HEK293 (cell line): Measurements from ENCODE around the gene RPL13A.

ENCODE experiments used
- ATF2 ChIP-seq: fragments of 450-650 bp; formaldehyde crosslinking; IDR thresholded peaks from 2 replicates; pipeline ENCODE4 v1.5.1; 2016; ENCODE audit warnings: missing biosample characterization, missing genetic modification characterization, low read depth
- BCL11B ChIP-seq: fragments of 450-650 bp; formaldehyde crosslinking; IDR thresholded peaks from 2 replicates; pipeline ENCODE4 v1.5.1; 2016; ENCODE audit warnings: low read depth, missing biosample characterization, missing genetic modification characterization
- EGR2 ChIP-seq: fragments of 450-650 bp; formaldehyde crosslinking; IDR thresholded peaks from 2 replicates; pipeline ENCODE4 v1.5.1; 2016; ENCODE audit warnings: low read depth, missing biosample characterization, missing genetic modification characterization
- FEZF1 ChIP-seq: fragments of 450-650 bp; formaldehyde crosslinking; IDR thresholded peaks from 2 replicates; pipeline ENCODE4 v1.5.1; 2016; ENCODE audit warnings: missing biosample characterization, missing genetic modification characterization
- IKZF3 ChIP-seq: fragments of 450-650 bp; IDR thresholded peaks from 2 replicates; pipeline ENCODE4 v1.5.0; 2018; ENCODE audit warnings: missing biosample characterization, mild to moderate bottlenecking, missing genetic modification characterization, moderate library complexity
- KLF1 ChIP-seq: fragments of 450-650 bp; formaldehyde crosslinking; IDR thresholded peaks from 2 replicates; pipeline ENCODE4 v1.5.1; 2016; ENCODE audit warnings: missing biosample characterization, missing genetic modification characterization
- KLF7 ChIP-seq: fragments of 450-650 bp; formaldehyde crosslinking; IDR thresholded peaks from 2 replicates; pipeline ENCODE4 v1.5.1; 2016; ENCODE audit warnings: missing biosample characterization, missing genetic modification characterization, borderline replicate concordance
- SCRT1 ChIP-seq: fragments of 450-650 bp; formaldehyde crosslinking; IDR thresholded peaks from 2 replicates; pipeline ENCODE4 v1.5.1; 2016; ENCODE audit warnings: missing biosample characterization, missing genetic modification characterization, borderline replicate concordance
- TCF7L2 ChIP-seq: IDR thresholded peaks from 2 replicates; pipeline ENCODE4 v1.6.1; 2011; ENCODE audit warnings: low read depth, mild to moderate bottlenecking, inconsistent platforms, low read length, moderate library complexity, borderline replicate concordance
- ZBTB11 ChIP-seq: fragments of 450-650 bp; formaldehyde crosslinking; conservative IDR thresholded peaks from 2 replicates; pipeline ENCODE4 v1.5.1; 2016; ENCODE audit warnings: low read depth, missing biosample characterization, missing genetic modification characterization
- ZFP37 ChIP-seq: fragments of 450-650 bp; formaldehyde crosslinking; IDR thresholded peaks from 2 replicates; pipeline ENCODE4 v1.5.1; 2016; ENCODE audit warnings: missing biosample characterization, missing genetic modification characterization
- ZNF112 ChIP-seq: fragments of 450-650 bp; formaldehyde crosslinking; IDR thresholded peaks from 2 replicates; pipeline ENCODE4 v1.5.0; 2017; ENCODE audit warnings: missing biosample characterization, missing genetic modification characterization
- ZNF132 ChIP-seq: fragments of 450-650 bp; formaldehyde crosslinking; IDR thresholded peaks from 2 replicates; pipeline ENCODE4 v1.5.1; 2017; ENCODE audit warnings: missing biosample characterization, missing genetic modification characterization, borderline replicate concordance
- ZNF148 ChIP-seq: fragments of 450-650 bp; formaldehyde crosslinking; IDR thresholded peaks from 2 replicates; pipeline ENCODE4 v1.5.0; 2017; ENCODE audit warnings: missing biosample characterization, missing genetic modification characterization, borderline replicate concordance
- ZNF155 ChIP-seq: fragments of 450-650 bp; formaldehyde crosslinking; IDR thresholded peaks from 2 replicates; pipeline ENCODE4 v1.5.1; 2016; ENCODE audit warnings: missing biosample characterization, missing genetic modification characterization
- ZNF239 ChIP-seq: fragments of 450-650 bp; formaldehyde crosslinking; IDR thresholded peaks from 2 replicates; pipeline ENCODE4 v1.5.1; 2016; ENCODE audit warnings: missing biosample characterization, missing genetic modification characterization
- ZNF248 ChIP-seq: fragments of 450-650 bp; formaldehyde crosslinking; IDR thresholded peaks from 2 replicates; pipeline ENCODE4 v1.5.1; 2017; ENCODE audit warnings: missing biosample characterization, missing genetic modification characterization
- ZNF354C ChIP-seq: fragments of 450-650 bp; formaldehyde crosslinking; IDR thresholded peaks from 2 replicates; pipeline ENCODE4 v1.5.1; 2016; ENCODE audit warnings: missing biosample characterization, missing genetic modification characterization, low read depth, borderline replicate concordance
- ZNF514 ChIP-seq: fragments of 450-650 bp; formaldehyde crosslinking; IDR thresholded peaks from 2 replicates; pipeline ENCODE4 v1.5.1; 2016; ENCODE audit warnings: missing biosample characterization, missing genetic modification characterization
- ZNF521 ChIP-seq: fragments of 450-650 bp; formaldehyde crosslinking; IDR thresholded peaks from 2 replicates; pipeline ENCODE4 v1.5.1; 2017; ENCODE audit warnings: missing biosample characterization, mild to moderate bottlenecking, missing genetic modification characterization
- ZNF548 ChIP-seq: fragments of 450-650 bp; formaldehyde crosslinking; IDR thresholded peaks from 2 replicates; pipeline ENCODE4 v1.5.1; 2016; ENCODE audit warnings: missing biosample characterization, missing genetic modification characterization
- ZNF558 ChIP-seq: fragments of 450-650 bp; formaldehyde crosslinking; IDR thresholded peaks from 2 replicates; pipeline ENCODE4 v1.5.1; 2016; ENCODE audit warnings: missing biosample characterization, missing genetic modification characterization
- ZNF561 ChIP-seq: fragments of 450-650 bp; IDR thresholded peaks from 2 replicates; pipeline ENCODE4 v1.5.1; 2018; ENCODE audit warnings: missing biosample characterization, missing genetic modification characterization, borderline replicate concordance
- ZNF658 ChIP-seq: fragments of 450-650 bp; formaldehyde crosslinking; IDR thresholded peaks from 2 replicates; pipeline ENCODE4; 2016; ENCODE audit warnings: missing biosample characterization, missing genetic modification characterization
- ZNF791 ChIP-seq: fragments of 450-650 bp; formaldehyde crosslinking; IDR thresholded peaks from 2 replicates; pipeline ENCODE4 v1.5.1; 2016; ENCODE audit warnings: missing biosample characterization, missing genetic modification characterization
- TF ChIP-seq, protein P1 (sequence below): fragments of 450-650 bp; formaldehyde crosslinking; IDR thresholded peaks from 2 replicates; pipeline ENCODE4 v1.5.1; 2016; ENCODE audit warnings: missing biosample characterization, missing genetic modification characterization
- TF ChIP-seq, protein P2 (sequence below): fragments of 450-650 bp; formaldehyde crosslinking; IDR thresholded peaks from 2 replicates; pipeline ENCODE4 v1.5.1; 2017; ENCODE audit warnings: missing biosample characterization, missing genetic modification characterization
- TF ChIP-seq, protein P3 (sequence below): fragments of 450-650 bp; formaldehyde crosslinking; IDR thresholded peaks from 2 replicates; pipeline ENCODE4 v1.5.1; 2016; ENCODE audit warnings: missing biosample characterization, missing genetic modification characterization

Gene RPL13A

DNA sequence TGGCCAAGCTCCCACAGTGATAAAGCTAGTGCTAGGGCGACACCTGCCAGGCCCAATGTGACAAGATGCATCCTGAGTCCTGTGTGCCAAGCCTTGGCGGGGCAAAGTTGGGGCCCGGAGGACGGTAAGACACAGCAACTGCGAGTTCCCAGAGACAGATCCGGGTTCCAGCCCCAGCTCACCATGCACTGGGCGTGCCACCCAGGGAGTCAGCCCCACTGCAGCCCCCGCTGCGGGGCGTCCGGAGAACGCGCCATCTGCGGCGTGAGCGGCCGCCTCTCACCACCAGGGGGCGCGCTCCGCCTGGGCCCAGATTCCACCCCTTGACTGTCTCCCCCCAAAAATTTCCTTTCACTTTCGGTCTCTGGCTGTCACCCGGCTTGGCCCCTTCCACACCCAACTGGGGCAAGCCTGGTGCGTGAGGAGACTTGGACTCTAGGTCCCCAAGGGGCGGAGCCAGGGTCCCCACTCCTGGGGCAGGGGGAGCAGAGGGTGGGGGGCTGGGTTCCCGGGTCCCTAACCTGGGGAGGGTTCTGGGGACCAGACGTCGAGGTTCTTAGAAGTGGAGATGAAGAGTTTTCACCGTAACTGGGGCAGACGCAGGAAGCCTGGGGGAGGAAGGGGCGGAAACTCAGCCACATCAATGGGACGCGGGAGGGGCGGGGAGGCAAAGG, 13.4 kb upstream of the RPL13A start, which contains the start of gene FLT3LG (continued):
- TF ChIP-seq ATF2 (tag by site-specific recombination) (no peak), ZNF561 (tag by site-specific recombination) (peak; percentile 79; the same call in 1 of the 2 replicates), ZFP37 (tag by site-specific recombination) (peak; percentile 69; the same call in 1 of the 2 replicates), EGR2 (tag by site-specific recombination) (no peak; the same call in 1 of the 2 replicates), FEZF1 (tag by site-specific recombination) (no peak), ZNF239 (tag by site-specific recombination) (no peak), ZNF658 (tag by site-specific recombination) (no peak), ZBTB11 (tag by site-specific recombination) (no peak), SCRT1 (tag by site-specific recombination) (no peak), ZNF148 (tag by site-specific recombination) (no peak), ZNF132 (tag by site-specific recombination) (no peak), ZNF112 (tag by site-specific recombination) (no peak), IKZF3 (no peak), ZNF155 (tag by site-specific recombination) (no peak), KLF1 (peak; percentile 78), TCF7L2 (no peak), ZNF521 (tag by site-specific recombination) (no peak), ZNF558 (no peak), ZNF248 (tag by site-specific recombination) (no peak), ZNF354C (tag by site-specific recombination) (no peak), BCL11B (tag by site-specific recombination) (peak; percentile 53), ZNF514 (no peak), ZNF791 (tag by site-specific recombination) (no peak), KLF7 (tag by site-specific recombination) (no peak; the same call in 1 of the 2 replicates), ZNF548 (tag by site-specific recombination) (no peak)
- TF ChIP-seq, protein P1, sequence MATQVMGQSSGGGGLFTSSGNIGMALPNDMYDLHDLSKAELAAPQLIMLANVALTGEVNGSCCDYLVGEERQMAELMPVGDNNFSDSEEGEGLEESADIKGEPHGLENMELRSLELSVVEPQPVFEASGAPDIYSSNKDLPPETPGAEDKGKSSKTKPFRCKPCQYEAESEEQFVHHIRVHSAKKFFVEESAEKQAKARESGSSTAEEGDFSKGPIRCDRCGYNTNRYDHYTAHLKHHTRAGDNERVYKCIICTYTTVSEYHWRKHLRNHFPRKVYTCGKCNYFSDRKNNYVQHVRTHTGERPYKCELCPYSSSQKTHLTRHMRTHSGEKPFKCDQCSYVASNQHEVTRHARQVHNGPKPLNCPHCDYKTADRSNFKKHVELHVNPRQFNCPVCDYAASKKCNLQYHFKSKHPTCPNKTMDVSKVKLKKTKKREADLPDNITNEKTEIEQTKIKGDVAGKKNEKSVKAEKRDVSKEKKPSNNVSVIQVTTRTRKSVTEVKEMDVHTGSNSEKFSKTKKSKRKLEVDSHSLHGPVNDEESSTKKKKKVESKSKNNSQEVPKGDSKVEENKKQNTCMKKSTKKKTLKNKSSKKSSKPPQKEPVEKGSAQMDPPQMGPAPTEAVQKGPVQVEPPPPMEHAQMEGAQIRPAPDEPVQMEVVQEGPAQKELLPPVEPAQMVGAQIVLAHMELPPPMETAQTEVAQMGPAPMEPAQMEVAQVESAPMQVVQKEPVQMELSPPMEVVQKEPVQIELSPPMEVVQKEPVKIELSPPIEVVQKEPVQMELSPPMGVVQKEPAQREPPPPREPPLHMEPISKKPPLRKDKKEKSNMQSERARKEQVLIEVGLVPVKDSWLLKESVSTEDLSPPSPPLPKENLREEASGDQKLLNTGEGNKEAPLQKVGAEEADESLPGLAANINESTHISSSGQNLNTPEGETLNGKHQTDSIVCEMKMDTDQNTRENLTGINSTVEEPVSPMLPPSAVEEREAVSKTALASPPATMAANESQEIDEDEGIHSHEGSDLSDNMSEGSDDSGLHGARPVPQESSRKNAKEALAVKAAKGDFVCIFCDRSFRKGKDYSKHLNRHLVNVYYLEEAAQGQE, result no peak
- TF ChIP-seq, protein P2, sequence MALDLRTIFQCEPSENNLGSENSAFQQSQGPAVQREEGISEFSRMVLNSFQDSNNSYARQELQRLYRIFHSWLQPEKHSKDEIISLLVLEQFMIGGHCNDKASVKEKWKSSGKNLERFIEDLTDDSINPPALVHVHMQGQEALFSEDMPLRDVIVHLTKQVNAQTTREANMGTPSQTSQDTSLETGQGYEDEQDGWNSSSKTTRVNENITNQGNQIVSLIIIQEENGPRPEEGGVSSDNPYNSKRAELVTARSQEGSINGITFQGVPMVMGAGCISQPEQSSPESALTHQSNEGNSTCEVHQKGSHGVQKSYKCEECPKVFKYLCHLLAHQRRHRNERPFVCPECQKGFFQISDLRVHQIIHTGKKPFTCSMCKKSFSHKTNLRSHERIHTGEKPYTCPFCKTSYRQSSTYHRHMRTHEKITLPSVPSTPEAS, result peak; percentile 40; the same call in 1 of the 2 replicates
- TF ChIP-seq, protein P3, sequence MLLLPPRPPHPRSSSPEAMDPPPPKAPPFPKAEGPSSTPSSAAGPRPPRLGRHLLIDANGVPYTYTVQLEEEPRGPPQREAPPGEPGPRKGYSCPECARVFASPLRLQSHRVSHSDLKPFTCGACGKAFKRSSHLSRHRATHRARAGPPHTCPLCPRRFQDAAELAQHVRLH (tag by site-specific recombination), result no peak; the same call in 1 of the 2 replicates
